ENCODE measurements around the gene CD164L2.
"Not testable (repeated sequence)": the region's sequence is repeated elsewhere in the genome, so short reads cannot be mapped to it uniquely, and the experiment has no call there.

Gene CD164L2

DNA sequence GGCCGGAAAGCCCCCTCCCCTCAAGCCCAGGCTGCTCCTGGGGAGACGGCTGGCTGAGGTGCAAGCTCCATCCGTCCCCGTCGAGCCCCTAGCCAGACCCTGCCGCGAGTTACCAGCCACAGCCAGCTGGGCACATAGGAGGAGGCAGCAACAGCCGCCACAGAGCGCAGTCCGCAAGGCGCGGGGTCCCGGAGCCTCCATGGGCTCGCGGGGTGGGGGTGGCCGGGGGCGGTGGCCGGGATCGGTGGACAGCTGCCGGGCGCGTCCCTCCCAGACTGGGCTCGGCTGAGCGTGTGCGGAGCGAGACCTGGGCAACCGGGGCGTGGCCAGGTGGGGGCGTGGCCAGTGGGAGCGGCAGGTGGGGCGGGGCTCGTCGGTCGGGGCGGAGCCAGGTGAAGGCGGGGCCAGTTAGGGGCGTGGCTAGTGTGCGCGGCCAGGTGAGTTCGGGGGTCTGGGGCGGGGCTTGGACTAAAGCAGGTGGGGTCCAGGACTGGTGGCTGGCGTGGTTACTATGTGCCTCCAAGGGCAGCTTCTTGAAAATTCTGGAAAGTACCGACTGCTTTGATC lies at the start of gene CD164L2:
TSS of gene CD164L2 (minus strand) at position 295 of the 567 bp plus-strand sequence. CDS start at position 201, 94 bp downstream.
- no peak for DNase-seq
- no peaks in the 10 kb centered on the region for H3K9me3 ChIP-seq (ENCODE audit: severe bottlenecking)
- H3K36me3 ChIP-seq = no peaks in the 10 kb centered on the region
- TF ChIP-seq, protein P1, sequence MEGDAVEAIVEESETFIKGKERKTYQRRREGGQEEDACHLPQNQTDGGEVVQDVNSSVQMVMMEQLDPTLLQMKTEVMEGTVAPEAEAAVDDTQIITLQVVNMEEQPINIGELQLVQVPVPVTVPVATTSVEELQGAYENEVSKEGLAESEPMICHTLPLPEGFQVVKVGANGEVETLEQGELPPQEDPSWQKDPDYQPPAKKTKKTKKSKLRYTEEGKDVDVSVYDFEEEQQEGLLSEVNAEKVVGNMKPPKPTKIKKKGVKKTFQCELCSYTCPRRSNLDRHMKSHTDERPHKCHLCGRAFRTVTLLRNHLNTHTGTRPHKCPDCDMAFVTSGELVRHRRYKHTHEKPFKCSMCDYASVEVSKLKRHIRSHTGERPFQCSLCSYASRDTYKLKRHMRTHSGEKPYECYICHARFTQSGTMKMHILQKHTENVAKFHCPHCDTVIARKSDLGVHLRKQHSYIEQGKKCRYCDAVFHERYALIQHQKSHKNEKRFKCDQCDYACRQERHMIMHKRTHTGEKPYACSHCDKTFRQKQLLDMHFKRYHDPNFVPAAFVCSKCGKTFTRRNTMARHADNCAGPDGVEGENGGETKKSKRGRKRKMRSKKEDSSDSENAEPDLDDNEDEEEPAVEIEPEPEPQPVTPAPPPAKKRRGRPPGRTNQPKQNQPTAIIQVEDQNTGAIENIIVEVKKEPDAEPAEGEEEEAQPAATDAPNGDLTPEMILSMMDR (IDR thresholded peaks at IDR 0.05; ENCODE audit: low read depth, low read length) = no peak
- H3K27me3 ChIP-seq (ENCODE audit: insufficient read depth, low read depth, severe bottlenecking) = no peaks in the 10 kb centered on the region
- H3K4me3 ChIP-seq (ENCODE audit: low read depth, low read length) = no peak within 1 kb of the TSS
- H3K27ac ChIP-seq = no peak within 1 kb of the TSS

DNA sequence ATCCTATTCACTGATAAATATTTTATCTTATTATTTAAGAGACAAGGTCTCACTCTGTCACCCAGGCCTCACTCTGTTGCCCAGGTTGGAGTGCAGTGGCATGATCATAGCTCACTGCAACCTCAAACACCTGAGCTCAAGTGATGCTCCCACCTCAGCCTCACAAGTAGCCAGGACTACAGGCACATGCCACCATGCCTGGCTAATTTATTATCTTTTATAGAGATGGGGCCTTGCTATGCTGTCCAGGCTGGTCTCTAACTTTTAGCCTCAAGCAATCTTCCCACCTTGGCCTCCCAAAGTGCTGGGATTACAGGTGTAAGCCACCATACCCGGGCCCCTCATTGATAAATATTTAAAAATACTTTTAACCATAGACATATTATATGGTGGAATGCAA lies 49.6 kb upstream of the CD164L2 start:
- H3K27me3 ChIP-seq (ENCODE audit: insufficient read depth, low read depth, severe bottlenecking); H3K27ac ChIP-seq; H3K4me3 ChIP-seq (ENCODE audit: low read depth, low read length); DNase-seq; H3K9me3 ChIP-seq (ENCODE audit: severe bottlenecking): not testable (repeated sequence)
- peaks cover 10% of the 10 kb centered on the region for H3K36me3 ChIP-seq

DNA sequence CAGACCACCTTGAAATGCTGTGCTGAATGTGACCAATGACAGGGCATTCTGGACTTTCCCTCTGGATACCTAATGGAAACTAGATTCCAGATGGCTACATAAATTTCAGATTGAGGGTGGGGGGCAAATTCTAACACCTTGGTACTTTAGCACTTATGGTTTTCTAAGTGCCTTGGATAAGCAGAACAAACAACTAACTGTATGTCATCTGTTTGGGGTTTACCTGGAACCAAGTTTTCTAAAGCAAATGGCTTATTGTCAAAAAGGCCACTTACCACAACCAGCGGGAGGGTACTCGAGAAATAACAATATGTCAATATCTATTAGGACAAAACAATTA lies 48.4 kb upstream of the CD164L2 start:
- H3K27me3 ChIP-seq (ENCODE audit: insufficient read depth, low read depth, severe bottlenecking) = no peaks in the 10 kb centered on the region
- H3K9me3 ChIP-seq (ENCODE audit: severe bottlenecking) = no peaks in the 10 kb centered on the region
- H3K27ac ChIP-seq = no peak overlapping the region
- no peak for DNase-seq
- H3K4me3 ChIP-seq (ENCODE audit: low read depth, low read length) = no peak overlapping the region
- H3K36me3 ChIP-seq = peaks cover 22% of the 10 kb centered on the region
- TF ChIP-seq, protein P1 (IDR thresholded peaks at IDR 0.05; ENCODE audit: low read depth, low read length) = no peak

DNA sequence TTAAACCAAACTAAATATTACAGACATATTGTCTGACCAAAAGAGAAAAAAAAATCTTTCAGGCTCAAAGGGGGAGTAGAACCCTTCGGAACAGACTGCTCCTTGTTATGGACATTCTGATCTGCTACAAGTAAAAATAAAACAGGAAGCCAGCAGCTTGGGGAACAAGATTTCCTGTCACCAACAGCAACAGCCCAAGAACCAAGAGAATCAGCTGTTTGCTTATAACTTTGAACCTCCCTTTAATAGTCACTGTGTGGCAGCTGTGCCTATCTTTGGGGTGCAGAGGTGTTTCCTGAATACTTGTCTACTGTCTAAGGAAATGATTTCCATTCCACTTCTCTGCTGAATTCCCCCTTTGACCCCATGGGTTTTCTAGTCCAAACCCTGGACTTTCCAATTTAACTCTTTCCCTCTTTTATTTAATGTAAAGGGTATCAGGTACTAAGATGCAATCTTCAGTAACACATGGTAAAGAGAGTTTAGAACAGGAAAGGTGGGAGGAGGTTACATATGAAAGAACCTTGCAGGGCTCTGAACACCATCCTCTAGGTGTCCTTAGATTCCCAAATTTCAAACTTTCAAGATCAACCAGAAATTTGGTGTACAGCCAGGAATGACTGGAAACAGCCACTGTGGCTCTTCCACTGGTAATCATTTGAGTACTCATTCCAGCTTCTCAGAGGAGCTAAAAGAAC lies 47.9 kb upstream of the CD164L2 start:
- Histone ChIP-seq H3K36me3 (peaks cover 27% of the 10 kb centered on the region), H3K27ac (no peak overlapping the region), H3K4me3 (ENCODE audit: low read depth, low read length) (no peak overlapping the region), H3K9me3 (ENCODE audit: severe bottlenecking) (no peaks in the 10 kb centered on the region), H3K27me3 (ENCODE audit: insufficient read depth, low read depth, severe bottlenecking) (no peaks in the 10 kb centered on the region)
- no peak for DNase-seq
- TF ChIP-seq, protein P1 (IDR thresholded peaks at IDR 0.05; ENCODE audit: low read depth, low read length) = no peak

DNA sequence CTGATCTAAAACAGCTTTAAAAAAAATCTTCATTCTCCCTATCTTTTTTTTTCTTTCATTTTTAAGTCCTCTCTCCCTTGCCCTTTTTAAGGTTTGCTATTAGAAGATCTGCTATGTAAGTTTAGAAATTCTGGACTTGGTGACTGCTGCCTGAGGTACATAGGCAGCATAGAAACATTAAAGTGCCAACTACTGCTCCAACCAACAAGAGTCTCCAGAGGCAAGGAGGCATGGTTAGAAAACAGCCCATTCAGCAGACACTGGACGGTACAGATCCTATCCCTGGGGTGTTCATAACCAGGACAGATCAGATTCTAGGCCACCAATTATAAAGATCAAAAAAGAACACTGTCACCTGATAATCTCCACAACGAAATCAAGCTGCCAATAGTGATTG lies 45.9 kb upstream of the CD164L2 start:
- TF ChIP-seq, protein P1 (IDR thresholded peaks at IDR 0.05; ENCODE audit: low read depth, low read length) = no peak

DNA sequence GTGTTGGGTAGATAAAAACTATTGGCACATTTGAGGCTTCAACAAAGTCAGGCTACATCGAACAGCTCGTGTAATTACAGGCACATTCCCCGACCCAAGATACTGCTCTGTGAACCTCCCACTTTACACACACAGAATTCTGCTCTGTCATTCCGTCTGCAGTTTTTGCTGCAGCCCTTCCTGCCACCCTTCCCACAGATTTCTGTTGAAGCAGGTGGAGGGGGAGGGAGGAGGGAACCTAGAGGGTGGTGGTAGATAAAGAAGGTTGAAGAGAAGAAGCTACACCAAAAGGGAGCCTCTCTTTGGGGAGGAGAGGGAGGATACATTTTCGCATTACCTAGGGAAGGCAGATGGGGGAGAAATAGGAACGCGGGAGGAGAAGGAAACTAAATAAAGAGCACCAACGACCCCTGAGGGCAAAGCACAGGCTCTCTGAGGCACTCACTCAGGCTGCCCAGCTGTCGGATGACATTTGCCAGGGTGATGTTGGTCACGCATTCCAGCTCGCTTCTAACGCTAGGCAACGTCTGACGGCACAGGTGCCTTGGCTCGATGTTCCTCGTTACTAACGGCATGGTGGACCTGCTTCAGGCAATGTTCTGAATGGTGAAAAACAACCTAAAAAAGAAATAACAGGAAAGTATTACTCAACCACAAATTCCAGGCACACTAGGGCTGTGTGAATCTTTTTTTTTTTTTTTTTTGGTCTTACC lies 45.3 kb upstream of the CD164L2 start:
- Histone ChIP-seq H3K27ac (no peak overlapping the region), H3K27me3 (ENCODE audit: insufficient read depth, low read depth, severe bottlenecking) (no peaks in the 10 kb centered on the region), H3K4me3 (ENCODE audit: low read depth, low read length) (no peak overlapping the region), H3K36me3 (peaks cover 29% of the 10 kb centered on the region), H3K9me3 (ENCODE audit: severe bottlenecking) (no peaks in the 10 kb centered on the region)
- TF ChIP-seq, protein P1 (IDR thresholded peaks at IDR 0.05; ENCODE audit: low read depth, low read length) = no peak
- DNase-seq = no peak

More for the DNA sequence above, 45.9 kb upstream of the CD164L2 start:
- no peaks in the 10 kb centered on the region for H3K27me3 ChIP-seq (ENCODE audit: insufficient read depth, low read depth, severe bottlenecking)
- H3K4me3 ChIP-seq (ENCODE audit: low read depth, low read length) = no peak overlapping the region
- H3K9me3 ChIP-seq (ENCODE audit: severe bottlenecking) = no peaks in the 10 kb centered on the region
- peaks cover 29% of the 10 kb centered on the region for H3K36me3 ChIP-seq
- no peak overlapping the region for H3K27ac ChIP-seq
- no peak for DNase-seq

Measured in WERI-Rb-1 (cell line).